OCI-M2 (cell line): Measurements from ENCODE around the gene RAB11B.
"Not testable (repeated sequence)": the region's sequence is repeated elsewhere in the genome, so short reads cannot be mapped to it uniquely, and the experiment has no call there.

Source experiments
- DNase-seq: peaks from one replicate; lab custom pipeline; 2025; ENCODE audit not compliant: unreplicated experiment; lab: John Stamatoyannopoulos, UW

RAB11B gene

DNA sequence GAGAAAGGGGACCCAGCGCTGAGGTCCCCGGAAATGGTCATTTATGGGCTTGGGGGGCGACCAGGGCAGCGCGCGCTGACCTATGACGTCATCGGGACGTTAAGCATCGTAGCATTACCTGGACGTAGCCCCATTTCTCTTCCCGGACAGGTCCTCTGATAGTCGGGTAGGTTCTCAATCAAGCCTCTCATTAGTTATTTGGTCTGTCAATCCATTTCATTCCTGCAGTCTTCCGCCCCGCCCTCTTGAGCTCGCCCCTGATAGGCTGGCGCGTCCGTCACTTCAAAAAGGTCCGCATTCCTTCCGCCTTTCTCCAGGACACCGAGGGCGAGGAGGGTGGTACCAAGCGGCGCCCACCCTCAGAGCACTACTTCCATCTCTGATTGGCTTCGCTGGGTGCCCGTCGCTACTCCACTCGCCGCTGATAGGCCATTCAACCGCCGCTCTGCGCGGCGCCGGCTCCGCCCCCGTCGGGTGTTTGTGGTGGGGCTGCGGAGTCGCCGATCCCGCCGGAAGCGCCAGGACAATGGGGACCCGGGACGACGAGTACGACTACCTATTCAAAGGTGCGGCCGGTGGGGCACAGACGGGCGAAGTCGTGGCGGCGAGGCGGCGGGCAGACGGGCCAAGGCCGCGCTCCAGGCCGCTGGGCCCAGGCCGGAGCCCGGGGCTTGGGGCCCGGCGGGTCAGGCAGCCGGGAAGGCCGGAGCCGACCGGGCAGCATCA is at the start of gene RAB11B:
TSS of gene RAB11B (plus strand) at position 470 of the 726 bp plus-strand sequence. CDS start at position 527, 57 bp downstream.
- DNase-seq: peak; percentile 86

DNA sequence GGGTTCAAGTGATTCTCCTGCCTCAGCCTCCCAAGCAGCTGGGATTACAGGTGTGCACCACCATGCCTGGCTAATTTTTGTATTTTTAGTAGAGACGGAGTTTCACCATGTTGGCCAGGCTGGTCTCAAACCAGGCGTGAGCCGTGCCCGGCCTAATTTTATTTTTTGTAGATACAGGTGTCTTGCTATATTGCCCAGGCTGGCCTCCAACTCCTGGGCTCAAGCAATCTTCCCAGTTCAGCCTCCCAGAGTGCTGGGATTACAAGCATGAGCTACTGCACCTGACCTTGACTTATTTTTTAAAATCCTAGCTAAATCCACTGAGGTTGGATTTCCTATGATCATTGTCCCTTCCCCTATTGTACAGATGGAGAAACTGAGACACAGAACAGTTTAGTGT is 48.7 kb upstream of the RAB11B start:
- not testable (repeated sequence) for DNase-seq

DNA sequence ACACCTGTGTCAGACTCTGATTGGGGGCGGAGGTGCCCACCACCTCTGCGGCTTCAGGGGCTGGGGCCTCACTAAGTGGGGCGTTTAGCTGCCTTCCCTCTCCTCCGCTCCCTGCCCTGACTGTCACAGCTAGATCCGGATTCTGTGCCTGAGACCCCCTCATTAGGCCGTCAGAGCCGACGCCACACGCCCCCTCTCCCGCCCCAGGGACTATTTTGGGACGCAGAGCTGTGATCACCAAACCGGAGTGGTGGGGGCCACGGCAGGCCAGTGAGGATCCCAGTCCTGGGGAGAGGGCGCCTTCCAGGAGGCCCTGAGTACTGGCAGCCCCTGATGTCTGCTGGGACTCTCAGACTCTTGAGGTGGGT is 47.9 kb upstream of the RAB11B start:
- DNase-seq: no peak

DNA sequence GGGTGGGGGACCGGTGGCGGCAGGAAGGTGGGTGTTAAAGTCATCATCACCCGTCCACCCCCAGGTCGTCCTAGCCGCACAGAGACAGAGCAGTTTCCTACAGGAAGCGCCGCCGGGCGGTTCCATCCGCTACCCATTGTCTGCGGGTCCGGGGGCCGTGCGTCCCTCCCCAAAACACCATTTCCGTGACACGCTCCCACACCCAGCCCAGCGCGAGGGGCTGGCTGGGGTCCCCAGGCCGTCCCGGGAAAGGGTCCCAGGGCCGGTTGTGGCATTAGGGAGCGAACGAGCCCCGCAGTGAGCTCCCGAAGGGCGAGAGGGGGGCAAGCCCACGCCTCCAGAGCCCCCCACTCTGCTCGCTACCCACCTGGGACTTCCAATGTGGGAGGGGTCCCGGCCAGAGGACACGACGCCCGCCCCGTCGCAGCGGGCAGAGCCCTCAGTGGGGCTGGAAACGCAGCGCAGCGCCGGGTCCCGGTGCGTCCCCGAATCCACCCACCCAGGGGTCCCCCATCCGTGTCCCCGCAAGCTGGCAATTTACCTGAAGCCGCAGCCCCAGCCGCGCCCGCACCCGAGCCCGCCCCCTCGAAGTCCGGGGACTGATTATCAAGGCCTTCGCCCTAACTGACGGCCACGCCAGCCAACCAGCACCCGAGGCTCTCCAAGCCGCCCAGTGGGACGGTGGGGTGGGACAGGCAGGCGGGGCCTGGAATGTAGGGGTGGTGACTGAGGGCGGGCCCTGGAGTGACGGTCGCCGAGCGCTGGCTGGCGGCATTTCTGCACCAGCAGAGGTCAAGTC is 47.3 kb upstream of the RAB11B start, which contains the start of gene KANK3:
TSS of gene KANK3 (minus strand) at position 579 of the 799 bp plus-strand sequence. CDS start 5,434 bp downstream, outside the sequence.
- no peak for DNase-seq

DNA sequence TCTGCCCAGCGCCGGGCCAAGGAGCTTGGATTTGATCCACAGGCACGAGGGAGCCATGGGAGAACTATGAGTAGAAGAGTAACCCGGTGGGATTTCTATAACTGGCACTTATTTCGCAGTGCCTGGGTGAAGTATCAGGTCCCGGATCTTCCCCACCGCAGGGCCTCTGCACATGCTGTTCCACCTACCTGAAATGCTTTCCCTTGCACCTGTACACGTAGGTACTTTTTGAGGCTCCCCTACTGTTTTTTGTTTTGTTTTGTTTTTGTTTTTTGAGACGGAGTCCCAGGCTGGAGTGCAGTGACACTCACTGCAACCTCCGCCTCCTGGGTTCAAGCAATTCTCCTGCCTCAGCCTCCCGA is 46.7 kb upstream of the RAB11B start:
- DNase-seq: no peak

DNA sequence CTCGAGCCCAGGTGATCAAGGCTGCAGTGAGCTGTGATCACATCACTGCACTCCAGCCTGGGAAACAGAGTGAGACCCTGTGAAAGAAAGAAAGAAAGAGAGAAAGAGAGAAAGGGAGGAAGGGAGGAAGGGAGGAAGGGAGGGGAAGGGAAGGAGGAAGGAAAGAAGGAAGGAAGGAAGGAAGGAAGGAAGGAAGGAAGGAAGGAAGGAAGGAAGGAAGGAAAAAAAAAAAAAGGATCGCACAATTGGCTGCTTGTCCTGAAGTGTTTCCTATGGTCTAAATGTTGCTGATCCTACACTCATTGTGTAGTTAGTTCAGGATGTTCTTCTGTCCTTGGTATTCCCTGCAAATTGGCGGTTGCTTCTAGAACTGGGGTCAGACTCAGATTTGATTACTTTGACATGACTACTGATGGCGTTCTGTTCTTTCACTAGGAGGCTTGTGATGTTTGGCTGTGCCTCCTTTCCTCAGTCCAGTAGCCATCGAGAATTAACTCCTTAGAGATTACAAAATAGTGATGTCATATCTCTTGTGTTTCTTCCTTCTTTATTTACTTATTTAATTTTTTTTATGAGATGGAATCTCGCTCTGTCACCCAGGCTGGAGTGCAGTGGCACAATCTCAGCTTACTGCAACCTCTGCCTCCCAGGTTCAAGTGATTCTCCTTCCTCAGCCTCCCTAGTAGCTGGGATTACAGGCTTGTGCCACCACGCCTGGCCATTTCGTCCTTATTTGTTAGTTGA is 40.4 kb upstream of the RAB11B start:
- not testable (repeated sequence) for DNase-seq

DNA sequence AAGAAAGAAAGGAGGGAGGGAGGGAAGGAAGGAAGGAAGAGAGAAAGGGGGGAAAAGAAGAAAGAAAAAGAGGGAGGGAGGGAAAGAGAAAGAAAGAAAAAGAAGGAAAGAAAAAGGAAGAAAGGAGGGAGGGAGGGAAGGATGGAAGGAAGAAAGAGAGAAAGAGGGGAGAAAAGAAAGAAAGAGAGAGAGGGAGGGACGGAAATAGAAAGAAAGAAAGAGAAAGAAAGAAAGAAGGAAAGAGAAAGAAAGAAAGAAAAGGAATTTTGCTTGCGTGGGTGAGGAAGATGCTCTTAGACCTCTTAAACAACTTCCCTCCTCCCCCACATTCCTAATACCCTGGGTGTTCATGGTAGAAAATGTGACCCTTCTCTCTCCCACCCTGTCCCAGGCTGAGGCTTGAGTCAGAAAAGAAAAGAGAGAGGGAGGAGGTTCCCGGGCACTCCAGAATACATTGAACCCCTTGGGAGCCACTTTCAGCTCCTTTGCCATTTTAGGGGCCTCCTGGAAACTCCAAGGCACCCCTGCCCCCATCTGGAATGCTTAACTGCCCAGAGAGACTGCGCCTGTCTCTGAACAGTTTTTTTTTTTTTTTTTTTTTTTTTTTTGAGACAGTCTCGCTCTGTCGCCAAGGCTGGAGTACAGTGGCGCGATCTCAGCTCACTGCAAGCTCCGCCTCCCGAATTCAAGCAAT is 37.9 kb upstream of the RAB11B start:
- DNase-seq: no peak

DNA sequence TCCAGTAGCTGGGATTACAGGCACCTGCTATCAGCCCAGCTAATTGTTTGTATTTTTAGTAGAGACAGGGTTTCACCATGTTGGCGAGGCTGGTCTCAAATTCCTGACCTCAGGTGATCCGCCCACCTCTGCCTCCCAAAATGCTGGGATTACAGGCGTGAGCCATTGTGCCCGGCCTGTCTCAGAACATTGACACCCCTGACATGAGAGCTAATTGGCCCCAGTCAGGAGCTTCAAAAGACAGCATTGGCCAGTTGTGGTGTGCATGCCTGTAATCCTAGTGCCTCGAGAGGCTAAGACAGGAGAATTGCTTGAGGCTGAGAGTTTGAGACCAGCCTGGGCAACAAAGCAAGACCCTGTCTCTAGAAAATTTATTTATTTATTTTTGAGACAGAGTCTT is 37.3 kb upstream of the RAB11B start:
- DNase-seq: not testable (repeated sequence)

DNA sequence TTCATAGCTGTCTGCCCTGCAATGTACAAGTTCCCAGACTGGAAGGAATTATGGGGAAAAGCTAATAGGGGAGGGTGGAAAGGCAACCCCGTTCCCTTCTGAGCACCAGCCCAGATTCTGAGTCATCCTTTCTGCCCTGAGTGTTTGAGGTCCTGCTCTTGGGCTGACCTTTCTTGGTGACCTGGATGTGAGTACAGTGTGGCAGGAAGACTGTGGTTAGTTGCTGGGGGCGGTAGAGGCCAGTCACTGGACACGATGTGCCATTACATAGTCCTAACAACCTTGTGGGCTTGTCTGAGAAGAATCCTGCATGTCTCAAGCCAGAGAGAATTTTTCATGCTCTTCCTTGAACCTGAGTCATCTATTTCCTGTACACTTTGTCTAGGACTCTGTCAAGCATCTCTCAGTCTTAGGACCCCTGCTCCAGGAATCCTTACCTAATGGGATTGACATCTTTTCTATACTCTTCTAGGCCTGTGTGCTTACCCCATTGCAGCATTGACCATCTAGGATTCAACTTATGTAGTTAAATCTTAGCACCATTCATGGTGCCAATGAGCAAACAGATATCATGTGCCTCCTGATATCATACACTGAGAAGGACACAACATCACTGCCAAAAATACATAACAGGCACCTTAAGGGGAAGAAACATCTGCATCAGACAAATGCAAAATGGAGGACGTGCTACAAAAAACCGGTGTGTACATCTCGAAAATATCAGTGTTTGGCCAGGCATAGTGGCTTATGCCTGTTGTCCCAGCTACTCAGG is 34.3 kb upstream of the RAB11B start:
- DNase-seq: no peak

DNA sequence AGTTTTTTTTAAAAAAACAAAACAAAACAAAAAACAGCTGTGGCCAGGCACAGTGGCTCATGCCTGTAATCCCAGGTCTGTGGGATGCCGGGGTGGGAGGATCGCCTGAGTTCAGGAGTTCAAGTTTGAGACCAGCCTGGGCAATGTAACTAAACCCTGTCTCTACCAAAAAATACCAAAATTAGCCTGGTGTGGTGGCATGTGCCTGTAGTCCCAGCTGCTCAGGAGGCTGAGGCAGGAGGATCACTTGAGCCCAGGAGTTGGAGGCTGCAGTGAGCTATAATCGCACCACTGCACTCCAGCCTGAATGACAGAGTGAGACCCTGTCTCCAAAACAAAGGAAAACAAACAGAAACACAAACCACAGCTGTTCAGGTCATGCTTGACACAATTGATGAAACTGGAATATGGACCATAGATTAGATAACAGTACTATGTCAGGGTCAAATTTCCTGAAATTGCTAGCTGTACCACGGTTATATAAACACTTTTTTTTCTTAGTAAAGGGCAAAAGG is 33.1 kb upstream of the RAB11B start:
- DNase-seq: no peak

DNA sequence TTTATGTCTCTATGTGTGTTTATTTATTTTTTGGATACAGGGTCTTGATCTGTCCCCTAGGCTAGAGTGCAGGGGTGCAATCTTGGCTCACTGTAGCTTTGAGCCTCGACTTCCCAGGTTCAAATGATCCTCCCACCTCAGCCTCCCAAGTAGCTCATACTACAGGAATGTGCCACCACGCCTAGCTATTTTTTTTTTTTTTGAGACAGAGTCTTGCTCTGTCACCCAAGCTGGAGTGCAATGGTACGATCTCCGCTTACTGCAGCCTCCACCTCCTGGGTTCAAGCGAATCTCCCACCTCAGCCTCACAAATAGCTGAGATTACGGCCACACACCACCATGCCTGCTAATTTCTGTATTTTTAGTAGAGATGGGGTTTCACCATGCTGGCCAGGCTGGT is 31.2 kb upstream of the RAB11B start:
- DNase-seq: no peak

DNA sequence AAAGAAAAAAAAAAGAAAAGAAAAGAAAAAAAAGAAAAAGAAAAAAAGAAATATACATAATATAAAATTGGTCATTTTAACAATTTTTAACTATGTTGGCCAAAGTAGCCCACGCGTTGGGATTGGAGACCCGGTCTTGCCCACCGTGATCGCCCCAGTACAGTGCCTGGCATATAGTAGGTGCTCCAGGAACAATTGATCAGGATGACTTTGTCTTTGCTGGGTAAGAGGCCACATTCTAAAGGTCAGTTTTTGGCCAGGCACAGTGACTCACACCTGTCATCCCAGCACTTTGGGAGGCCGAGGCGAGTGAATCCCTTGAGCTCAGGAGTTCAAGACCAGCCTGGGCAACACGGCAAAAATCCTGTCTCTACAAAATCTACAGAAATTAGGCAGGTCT is 30.0 kb upstream of the RAB11B start:
- DNase-seq: no peak

DNA sequence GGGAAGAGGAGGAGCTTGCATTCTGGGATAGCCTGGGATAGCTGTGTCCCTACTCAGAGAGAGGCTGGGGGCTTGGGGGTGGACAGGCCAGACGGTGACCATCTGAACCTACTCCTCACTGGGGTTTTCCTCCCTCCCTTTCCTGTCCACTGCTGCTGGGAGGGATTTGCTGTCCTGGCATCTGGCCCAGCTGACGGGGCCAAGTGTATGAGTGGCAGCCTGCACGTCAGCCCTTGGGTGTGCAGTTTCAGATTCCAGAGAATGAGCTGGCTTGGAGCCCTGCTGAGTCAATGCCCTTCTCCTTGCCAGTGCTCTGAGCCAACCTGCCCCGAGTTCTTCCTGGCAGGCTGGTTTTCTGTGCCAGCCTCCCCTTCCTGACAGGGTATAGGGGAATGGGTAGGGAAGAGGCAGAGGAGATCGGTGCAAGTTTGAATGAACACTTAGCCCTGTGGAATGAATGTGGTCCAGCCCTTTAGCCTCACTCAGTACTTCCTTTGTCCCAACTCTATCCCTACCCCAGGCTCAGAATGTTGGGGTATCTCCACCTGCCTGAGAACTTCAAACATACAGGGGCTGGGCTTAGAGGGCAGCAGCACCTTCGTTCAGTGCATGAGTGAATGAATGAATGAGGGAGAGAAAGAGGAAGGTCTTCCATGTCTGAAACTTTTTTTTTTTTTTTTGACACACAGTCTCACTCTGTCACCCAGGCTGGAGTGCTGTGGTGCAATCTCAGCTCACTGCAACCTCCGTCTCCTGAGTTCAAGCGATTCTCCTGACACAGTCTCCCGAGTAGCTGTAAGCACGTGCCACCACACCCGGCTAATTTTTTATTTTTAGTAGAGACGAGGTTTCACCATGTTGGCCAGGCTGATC is 28.0 kb upstream of the RAB11B start:
- no peak for DNase-seq

DNA sequence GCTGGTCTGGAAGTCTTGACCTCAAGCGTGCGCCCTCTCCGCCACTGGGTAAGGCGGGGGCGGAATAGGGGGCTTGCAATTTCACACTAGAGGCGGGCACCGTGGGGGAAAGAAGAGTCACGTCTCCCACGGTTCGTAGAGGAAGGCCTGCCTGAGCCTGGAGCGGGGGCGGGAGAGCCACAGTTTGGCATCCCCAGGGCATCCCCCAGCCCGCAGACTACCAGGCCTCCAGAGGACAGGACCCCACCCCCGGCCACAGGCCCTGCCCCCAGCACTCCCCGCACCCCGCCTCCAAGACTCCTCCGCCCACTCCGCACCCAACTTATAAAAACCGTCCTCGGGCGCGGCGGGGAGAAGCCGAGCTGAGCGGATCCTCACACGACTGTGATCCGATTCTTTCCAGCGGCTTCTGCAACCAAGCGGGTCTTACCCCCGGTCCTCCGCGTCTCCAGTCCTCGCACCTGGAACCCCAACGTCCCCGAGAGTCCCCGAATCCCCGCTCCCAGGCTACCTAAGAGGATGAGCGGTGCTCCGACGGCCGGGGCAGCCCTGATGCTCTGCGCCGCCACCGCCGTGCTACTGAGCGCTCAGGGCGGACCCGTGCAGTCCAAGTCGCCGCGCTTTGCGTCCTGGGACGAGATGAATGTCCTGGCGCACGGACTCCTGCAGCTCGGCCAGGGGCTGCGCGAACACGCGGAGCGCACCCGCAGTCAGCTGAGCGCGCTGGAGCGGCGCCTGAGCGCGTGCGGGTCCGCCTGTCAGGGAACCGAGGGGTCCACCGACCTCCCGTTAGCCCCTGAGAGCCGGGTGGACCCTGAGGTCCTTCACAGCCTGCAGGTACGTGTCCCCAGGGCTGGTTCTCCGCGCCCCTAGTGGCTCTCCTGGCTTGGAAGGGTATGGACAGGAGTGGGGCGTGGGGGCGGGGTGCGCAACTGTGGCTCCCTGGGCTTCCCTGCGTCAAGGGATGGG is 26.1 kb upstream of the RAB11B start, which contains the start of gene ANGPTL4:
TSS of gene ANGPTL4 (plus strand) at position 353 of the 969 bp plus-strand sequence. CDS start at position 520, 167 bp downstream.
- no peak for DNase-seq

DNA sequence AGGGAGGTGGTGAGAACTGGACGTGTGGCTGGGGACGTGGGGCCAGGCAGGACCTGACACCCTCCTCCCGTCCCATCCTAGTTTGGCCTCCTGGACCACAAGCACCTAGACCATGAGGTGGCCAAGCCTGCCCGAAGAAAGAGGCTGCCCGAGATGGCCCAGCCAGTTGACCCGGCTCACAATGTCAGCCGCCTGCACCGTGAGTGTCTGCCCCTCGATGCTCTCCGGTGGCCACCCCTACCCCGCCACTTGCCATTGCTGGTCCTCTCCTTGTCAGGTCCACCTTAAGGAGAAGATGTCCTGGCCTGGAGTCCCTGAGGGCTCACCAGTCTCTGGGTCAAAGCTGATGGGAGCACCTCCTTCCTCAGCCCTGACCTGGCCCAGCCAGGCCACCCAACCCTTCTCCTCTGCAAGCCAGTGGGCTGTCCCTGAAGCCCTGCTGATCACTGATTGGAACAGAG is 24.0 kb upstream of the RAB11B start:
- no peak for DNase-seq

DNA sequence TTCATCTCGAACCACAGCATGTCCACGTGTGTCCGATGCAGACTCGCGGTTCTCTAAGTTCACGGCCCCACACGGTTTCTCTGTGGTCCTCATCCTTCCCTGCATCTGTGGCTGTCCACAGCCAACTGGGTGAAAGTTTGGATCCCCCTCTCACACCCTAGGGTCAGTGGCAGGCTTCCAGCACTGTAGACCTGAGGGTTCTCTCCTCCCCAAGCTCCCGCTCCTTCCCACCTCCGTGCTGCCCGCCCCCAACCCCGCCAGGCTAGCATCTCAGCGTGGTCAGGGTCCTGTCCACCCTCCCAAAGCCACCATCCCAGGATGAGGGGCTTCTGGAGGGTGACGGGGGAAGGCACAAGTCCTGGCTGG is 23.2 kb upstream of the RAB11B start:
- no peak for DNase-seq

DNA sequence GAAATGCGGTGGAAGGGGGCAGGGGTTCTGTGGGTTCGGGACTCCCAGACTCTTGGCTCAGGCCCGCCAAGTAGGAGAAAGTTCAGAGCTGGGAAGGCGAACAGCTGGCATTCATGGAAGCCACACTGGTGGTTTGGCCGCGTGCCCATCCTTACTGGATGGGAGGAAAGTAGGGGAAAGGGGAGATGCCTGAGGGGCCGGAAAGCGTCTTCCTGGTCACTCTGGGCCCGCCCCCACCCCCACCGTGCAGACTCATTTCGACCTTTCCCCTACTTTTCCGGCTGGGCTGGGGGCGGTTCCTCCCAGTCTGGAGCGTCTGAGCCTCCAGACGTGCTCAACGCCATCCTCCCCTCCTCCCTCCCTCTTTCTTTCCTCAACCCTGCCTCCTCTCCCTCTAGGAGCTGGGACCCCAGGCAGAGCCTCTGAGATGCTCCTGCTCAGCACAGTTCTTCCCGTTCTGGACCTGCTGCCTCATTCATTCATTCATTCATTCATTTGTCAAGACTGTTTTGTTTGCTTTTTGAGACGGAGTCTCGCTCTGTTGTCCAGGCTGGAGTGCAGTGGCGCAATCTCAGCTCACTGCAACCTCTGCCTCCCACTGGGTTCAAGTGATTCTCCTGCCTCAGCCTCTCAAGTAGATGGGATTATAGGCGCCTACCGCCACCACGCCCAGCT is 22.7 kb upstream of the RAB11B start:
- no peak for DNase-seq
